ENCODE results near the gene CPT1C.
A peak's percentile ranks its signal among the peaks of the same experiment; 100 is the strongest.

CPT1C gene

DNA sequence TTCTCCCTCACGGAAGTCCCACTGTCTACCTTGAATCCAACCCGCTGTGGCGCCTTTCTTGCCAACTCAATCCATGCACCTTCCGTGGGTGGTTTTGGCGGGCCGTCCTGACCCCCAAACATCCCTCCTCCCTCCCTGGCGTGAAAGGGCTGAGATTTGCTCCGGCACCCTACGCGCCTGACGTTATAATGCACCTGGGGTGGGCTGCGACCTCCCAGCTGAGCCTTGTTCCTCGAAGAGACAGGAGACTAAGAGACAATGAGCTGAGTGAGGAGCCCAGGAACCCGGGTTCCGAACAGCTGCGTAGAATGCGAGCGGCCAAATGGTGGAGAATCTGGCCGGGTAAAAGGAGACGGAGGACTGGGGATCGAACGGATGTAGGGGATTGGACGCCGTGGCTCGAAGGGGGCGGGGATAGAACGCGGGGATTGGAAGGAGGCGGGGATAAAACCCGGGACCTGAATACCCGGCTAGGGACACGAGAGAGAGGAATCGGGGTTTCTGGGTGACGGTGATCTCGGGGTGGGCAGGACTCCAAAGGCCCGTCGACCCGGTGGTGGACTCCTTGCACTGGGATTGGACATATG, at the start of gene CPT1C:
Gene CPT1C (plus strand): TSS at position 461 of the 587 bp plus-strand sequence. CDS start 1,137 bp downstream, outside the sequence.
- no peak for FAIRE-seq
- DNase-seq (ENCODE audit: insufficient read length, low spot score): no peak

- peak; percentile 89 for DNase-seq (ENCODE audit: insufficient read length, low spot score)
- FAIRE-seq: peak; percentile 99
Observed at GRCh38 chr19:49641688-49642491, 49.0 kb upstream of the CPT1C start, which contains the start of gene SCAF1. Gene SCAF1, plus strand, starts transcription at chr19:49642209. Its CDS starts 2,818 bp downstream, at chr19:49645027.

- no peak for DNase-seq (ENCODE audit: insufficient read length, low spot score)
- FAIRE-seq: no peak
Observed at GRCh38 chr19:49642492-49643035, 48.4 kb upstream of the CPT1C start.

DNA sequence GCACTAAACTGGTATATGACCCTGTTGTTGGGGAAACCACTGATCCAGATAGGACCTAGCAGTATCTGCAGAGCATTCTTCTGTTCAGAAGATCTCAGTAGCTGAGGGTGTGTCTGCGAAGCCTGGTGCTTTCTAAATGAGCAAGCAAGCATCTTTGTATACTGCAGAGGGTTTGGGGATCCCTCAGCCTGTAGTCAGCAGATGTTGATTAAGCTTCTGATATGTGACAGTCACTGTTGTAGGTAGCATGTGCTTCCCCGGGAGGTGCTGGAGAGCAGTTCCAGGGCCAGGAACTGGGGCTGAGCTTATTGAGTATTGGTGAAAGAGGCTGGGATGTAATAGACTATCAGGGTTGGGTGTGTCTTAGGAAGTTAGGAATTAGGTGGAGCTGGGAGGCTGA, 47.5 kb upstream of the CPT1C start:
- FAIRE-seq: no peak

GRCh38 chr19:49645592-49645991, 45.3 kb upstream of the CPT1C start:
- no peak for FAIRE-seq
- DNase-seq (ENCODE audit: insufficient read length, low spot score): no peak

More for the DNA sequence above, 47.5 kb upstream of the CPT1C start:
- DNase-seq (ENCODE audit: insufficient read length, low spot score): no peak

DNA sequence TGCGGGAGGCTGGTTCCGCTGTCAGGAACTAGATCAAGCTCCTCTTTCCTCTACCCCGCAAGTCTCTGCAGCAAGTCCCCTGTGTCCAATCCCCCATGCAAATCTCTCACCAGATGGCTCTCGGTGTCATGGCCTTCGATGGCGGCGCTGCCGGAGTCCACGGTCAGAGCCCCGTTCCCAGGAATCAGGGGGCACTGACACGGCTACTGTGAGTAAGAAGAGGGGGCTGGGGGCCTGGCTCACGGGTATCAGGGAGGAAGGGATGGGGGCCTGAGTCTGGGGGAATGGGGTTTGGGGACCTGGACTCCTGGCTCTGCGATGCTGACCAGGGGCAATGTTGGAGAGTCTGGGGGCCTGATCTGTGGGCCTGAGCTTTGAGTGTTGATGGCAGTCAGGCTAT, 44.9 kb upstream of the CPT1C start:
- DNase-seq (ENCODE audit: insufficient read length, low spot score) (no peak), FAIRE-seq (no peak)

DNA sequence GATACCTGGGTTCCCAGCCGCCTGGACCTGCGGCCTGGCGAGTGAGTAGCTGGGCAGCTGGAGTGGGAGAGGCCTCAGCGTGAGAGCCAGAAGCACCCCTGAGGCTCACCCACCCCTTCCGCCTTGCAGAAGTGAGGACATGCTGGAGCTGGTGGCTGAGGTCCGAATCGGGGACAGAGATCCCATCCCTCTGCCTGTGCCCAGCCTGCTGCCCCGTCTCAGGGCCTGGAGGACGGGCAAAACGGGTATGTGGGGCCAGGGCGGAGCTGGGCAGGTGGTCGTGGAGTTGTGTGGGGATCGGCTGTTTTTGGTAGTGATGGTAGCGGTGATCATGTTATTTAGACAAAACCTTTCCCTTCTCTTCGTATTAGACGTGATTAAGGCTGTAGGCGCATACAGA, 44.3 kb upstream of the CPT1C start:
- FAIRE-seq (no peak), DNase-seq (ENCODE audit: insufficient read length, low spot score) (no peak)

GRCh38 chr19:49651029-49651819, 39.7 kb upstream of the CPT1C start:
- FAIRE-seq (no peak), DNase-seq (ENCODE audit: insufficient read length, low spot score) (no peak)

GRCh38 chr19:49651820-49652550, 38.9 kb upstream of the CPT1C start:
- DNase-seq (ENCODE audit: insufficient read length, low spot score): no peak
- FAIRE-seq: no peak

GRCh38 chr19:49652551-49653465, 38.1 kb upstream of the CPT1C start:
- no peak for DNase-seq (ENCODE audit: insufficient read length, low spot score)
- FAIRE-seq: no peak

DNA sequence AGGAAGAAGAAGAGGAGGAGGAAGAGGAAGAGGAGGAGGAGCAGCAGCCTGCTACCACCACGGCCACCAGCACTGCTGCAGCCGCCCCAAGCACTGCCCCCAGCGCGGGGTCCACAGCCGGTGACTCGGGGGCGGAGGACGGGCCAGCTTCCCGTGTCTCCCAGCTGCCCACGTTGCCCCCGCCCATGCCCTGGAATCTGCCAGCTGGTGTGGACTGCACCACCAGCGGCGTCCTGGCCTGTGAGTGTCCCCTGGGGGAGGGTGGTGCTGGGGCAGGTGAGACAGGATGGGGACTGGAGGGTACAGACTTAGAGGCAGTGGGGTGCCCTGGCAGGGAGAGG, 37.5 kb upstream of the CPT1C start:
- DNase-seq (ENCODE audit: insufficient read length, low spot score) (no peak), FAIRE-seq (no peak)

DNA sequence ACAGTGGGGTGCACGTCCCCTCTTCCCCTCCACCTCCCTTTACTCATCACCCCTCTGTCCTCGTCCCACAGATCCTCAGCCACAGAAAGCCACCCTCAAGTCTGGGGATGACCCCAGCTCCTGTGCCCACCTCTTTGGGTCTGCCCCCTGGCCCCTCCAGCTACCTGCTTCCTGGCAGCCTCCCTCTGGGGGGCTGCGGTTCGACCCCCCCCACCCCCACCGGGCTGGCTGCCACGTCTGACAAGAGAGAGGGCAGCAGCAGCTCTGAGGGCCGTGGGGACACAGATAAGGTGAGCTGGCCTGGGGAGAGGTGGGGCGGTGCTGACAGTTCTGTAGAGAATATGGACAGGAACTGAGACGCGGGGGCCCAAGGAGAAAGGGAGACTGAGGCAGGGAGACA, 36.3 kb upstream of the CPT1C start:
- no peak for DNase-seq (ENCODE audit: insufficient read length, low spot score)
- no peak for FAIRE-seq

- DNase-seq (ENCODE audit: insufficient read length, low spot score) (no peak), FAIRE-seq (no peak)
Observed at GRCh38 chr19:49655570-49656455, 35.1 kb upstream of the CPT1C start.

DNA sequence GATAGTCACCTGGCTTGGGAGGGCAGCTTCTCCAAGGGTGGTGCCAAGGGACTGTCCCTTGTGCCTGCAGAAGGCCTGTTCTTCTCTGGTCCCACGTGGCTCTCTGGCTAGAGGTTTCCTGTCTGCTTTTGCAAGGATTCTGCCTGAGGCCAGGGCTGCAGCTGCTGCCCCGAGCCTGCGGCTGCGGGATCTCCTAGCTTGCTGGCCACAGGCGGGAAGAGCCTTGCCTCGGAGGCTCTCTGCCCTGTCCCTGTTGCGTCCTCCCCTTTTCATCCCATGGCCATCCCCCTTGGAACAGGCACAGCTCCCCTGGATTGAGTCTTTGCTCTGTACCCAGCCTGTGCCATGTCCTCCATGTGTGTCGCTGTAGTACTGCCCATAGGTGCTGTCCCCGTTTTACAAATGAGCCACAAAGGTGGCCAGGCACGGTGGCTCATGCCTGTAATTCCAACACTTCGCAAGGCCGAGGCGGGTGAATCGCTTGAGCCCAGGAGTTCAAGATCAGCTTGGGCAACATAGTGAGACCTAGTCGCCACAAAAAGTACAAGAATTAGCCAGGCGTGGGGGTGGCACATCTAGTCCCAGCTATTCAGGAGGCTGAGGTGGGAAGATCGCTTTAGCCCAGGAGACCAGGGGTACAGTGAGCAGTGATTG, 34.3 kb upstream of the CPT1C start:
- FAIRE-seq (no peak), DNase-seq (ENCODE audit: insufficient read length, low spot score) (no peak)

DNA sequence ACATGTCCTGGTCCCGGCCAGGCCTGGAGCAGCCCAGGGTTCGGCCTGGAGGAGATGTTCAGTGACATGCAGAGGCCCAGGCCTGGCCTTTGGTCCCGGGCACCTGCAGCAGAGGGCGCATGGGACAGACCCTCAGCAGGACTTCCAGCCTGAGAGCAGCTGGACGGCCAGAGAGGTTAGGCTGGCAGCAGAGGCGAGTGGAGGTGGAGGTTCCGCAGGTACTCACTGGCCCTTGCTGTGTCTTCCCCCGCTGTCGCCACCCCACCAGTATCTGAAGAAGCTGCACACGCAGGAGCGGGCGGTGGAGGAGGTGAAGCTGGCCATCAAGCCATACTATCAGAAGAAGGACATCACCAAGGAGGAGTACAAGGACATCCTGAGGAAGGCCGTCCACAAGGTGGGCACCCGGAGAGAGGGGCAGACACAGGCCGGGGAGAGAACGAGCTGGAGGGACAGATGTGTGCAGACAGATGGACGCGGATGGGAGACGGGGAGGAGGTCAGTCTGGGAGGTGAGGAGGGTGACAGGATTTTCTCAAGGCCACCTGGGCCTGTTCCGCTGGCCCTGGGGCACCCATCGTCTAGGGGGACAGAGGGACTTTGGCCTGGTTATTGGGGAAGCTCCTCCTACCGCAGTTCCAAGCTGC, 33.3 kb upstream of the CPT1C start:
- DNase-seq (ENCODE audit: insufficient read length, low spot score) (no peak), FAIRE-seq (no peak)

DNA sequence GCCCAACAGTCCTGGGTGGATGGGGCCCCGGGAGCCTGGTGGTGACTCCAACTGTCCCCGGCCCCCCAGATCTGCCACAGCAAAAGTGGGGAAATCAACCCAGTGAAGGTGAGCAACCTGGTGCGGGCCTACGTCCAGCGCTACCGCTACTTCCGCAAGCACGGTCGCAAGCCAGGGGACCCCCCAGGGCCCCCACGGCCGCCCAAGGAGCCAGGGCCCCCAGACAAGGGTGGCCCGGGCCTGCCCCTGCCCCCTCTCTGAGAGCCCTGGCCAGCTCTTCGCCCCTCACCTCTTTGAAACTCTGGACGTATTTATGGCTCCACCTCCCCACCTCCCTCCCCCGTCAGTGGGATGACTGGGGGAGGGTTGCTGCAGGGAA, 32.8 kb upstream of the CPT1C start:
- DNase-seq (ENCODE audit: insufficient read length, low spot score) (no peak), FAIRE-seq (no peak)

DNA sequence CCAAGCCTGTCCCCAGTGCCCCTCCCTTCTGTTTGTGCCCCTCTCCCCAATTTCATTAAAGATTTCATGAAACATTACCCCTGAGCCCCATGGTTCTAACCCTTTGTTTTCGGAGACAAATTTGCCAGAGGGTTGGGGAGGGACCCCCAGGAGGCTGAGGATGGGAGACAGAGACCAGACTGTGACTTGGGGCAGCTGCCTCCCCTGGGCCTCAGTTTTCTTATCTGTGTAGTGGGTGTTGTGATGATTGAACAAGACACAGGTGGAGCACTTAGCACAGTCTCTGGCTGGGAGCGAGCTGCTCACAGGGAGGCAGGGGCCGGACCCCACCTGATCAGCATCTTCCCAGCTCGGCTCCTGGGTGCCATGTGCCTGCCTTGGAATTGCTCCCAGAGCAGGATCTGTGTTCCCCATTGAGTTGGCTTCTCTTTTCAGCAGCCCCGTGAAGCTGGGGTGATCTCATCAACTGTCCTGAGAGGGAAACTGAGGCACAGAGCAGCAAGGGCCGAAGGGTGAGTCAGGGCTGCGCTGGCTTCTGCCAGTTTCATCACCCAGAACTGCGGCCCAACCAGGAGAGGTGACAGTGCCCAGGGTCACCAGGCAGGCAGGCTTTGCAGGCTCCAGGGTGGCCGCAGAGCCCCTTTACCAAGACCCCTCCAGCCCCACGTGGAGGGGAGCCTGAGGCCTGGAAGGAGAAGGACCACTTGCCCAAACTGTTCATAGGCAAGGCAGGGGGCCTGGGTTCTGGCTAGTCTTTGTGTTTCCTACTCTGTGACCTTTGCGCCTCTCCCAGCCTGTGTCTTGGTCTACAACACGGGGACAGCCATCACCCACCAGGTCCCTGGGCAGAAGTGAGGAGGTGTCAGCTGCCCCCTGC, 32.1 kb upstream of the CPT1C start:
- FAIRE-seq: no peak
- no peak for DNase-seq (ENCODE audit: insufficient read length, low spot score)
